DMS153 (cell line): Measurements from ENCODE around the gene GSG1.

ENCODE experiments used
- DNase-seq: peaks from one replicate; lab custom pipeline; 2025; lab: John Stamatoyannopoulos, UW

GSG1 gene

GRCh38 chr12:13119826-13120225 lies 16.4 kb upstream of the GSG1 start:
- DNase-seq, result no peak

GRCh38 chr12:13117029-13117428 lies 13.6 kb upstream of the GSG1 start:
- no peak for DNase-seq

- DNase-seq, result no peak
Observed at GRCh38 chr12:13116259-13116658, 12.8 kb upstream of the GSG1 start.

GRCh38 chr12:13114251-13115052 lies 11.0 kb upstream of the GSG1 start:
- no peak for DNase-seq

- no peak for DNase-seq
Observed at GRCh38 chr12:13112968-13113367, 9.5 kb upstream of the GSG1 start.

- DNase-seq, result no peak
Observed at GRCh38 chr12:13106666-13107065, 3.2 kb upstream of the GSG1 start.

- DNase-seq, result no peak
Observed at GRCh38 chr12:13105781-13106180, 2.3 kb upstream of the GSG1 start.

GRCh38 chr12:13104409-13104808 lies 942 bp upstream of the GSG1 start:
- no peak for DNase-seq

- no peak for DNase-seq
Observed at GRCh38 chr12:13102461-13103195, 839 bp downstream of the GSG1 start.

- peak; percentile 16 for DNase-seq
Observed at GRCh38 chr12:13101821-13102375, 1.6 kb downstream of the GSG1 start.

- peak; percentile 77 for DNase-seq
Observed at GRCh38 chr12:13100882-13101769, 2.3 kb downstream of the GSG1 start.

GRCh38 chr12:13100605-13100881 lies 2.9 kb downstream of the GSG1 start:
- no peak for DNase-seq

GRCh38 chr12:13099844-13100604 lies 3.4 kb downstream of the GSG1 start:
- DNase-seq, result no peak

GRCh38 chr12:13099066-13099843 lies 4.2 kb downstream of the GSG1 start:
- no peak for DNase-seq

- DNase-seq, result no peak
Observed at GRCh38 chr12:13097491-13098011, 5.9 kb downstream of the GSG1 start.

- DNase-seq, result no peak
Observed at GRCh38 chr12:13095266-13095995, 8.0 kb downstream of the GSG1 start.

- no peak for DNase-seq
Observed at GRCh38 chr12:13094367-13094766, 9.1 kb downstream of the GSG1 start.

GRCh38 chr12:13093848-13094220 lies 9.6 kb downstream of the GSG1 start:
- DNase-seq, result no peak

- DNase-seq, result no peak
Observed at GRCh38 chr12:13093191-13093847, 10.1 kb downstream of the GSG1 start.
